A549 (cell line): ENCODE results near the gene CMC2. TPM values are rescaled to one million over a fixed set of nuclear protein-coding genes. Genes with fewer than 3 reads are reported as not detected.

Source experiments
- ATAC-seq, 2 experiments: fragments of 200-7000 bp in 1 of 2; fragments of >200 bp in 1 of 2; cut with Nextera tagmentation in 1 of 2; cut with Tn5 transposase in 1 of 2; 3 replicates each; pipeline versions ENCODE4 v1.8.0 to v1.9.1; 2018 to 2020; ENCODE audit warnings: mild to moderate bottlenecking in 1 of 2, moderate library complexity in 1 of 2
- CTCF ChIA-PET: fragments of 300-600 bp; sonication (Branson Sonifier 250); formaldehyde crosslinking; extraction: SDS; loops from one replicate; lab custom pipeline; 2021; ENCODE audit warnings: antibody characterized with exemption, inconsistent platforms; lab: Yijun Ruan, JAX
- POLR2A ChIA-PET: fragments of 350-600 bp; formaldehyde crosslinking; extraction: SDS; loops from one replicate; lab custom pipeline; 2021; ENCODE audit warnings: antibody characterized with exemption, inconsistent platforms; lab: Yijun Ruan, JAX
- DNase-seq, 2 experiments: peaks; one replicate each; pipeline versions ENCODE4 v3.0.0 to v3.0.0-alpha.2; 2011 to 2016; ENCODE audit warnings: low read depth in 1 of 2, low spot score in 1 of 2
- FAIRE-seq: peaks from 2 replicates; lab custom pipeline; 2011; peaks lifted over from hg19 to GRCh38; lab: Jason Lieb, UNC
- H3K27ac ChIP-seq, 2 experiments: fragments of >200 bp; sonication (Bioruptor Twin); formaldehyde crosslinking; 3 replicates each; pipeline ENCODE4 v1.5.1; 2016 to 2017
- H3K4me1 ChIP-seq: fragments of >200 bp; sonication (Bioruptor Twin); formaldehyde crosslinking; 3 replicates; pipeline ENCODE4 v1.6.1; 2016
- H3K4me2 ChIP-seq: fragments of >200 bp; sonication (Bioruptor Twin); formaldehyde crosslinking; 3 replicates; pipeline ENCODE4 v1.6.1; 2016
- H3K4me3 ChIP-seq: fragments of >200 bp; sonication (Bioruptor Twin); formaldehyde crosslinking; 3 replicates; pipeline ENCODE4 v1.5.1; 2016
- H3K9me3 ChIP-seq: fragments of >200 bp; sonication (Bioruptor Twin); formaldehyde crosslinking; 3 replicates; pipeline ENCODE4 v1.6.1; 2016
- BHLHE40 ChIP-seq: IDR thresholded peaks from 2 replicates; pipeline ENCODE4 v1.6.1; 2012; ENCODE audit warnings: low read depth, low read length, inconsistent platforms
- CBX2 ChIP-seq: fragments of 200-600 bp; sonication (generic); IDR thresholded peaks from 2 replicates; pipeline ENCODE4 v1.6.1; 2016; ENCODE audit warnings: low read depth, mild to moderate bottlenecking, borderline replicate concordance
- CBX8 ChIP-seq: fragments of 200-600 bp; sonication (generic); IDR thresholded peaks from 2 replicates; pipeline ENCODE4 v1.6.1; 2016
- CTCF ChIP-seq: fragments of >200 bp; sonication (Bioruptor Twin); formaldehyde crosslinking; IDR thresholded peaks from 3 replicates; pipeline ENCODE4 v1.5.1; 2016
- EHF ChIP-seq: fragments of 250-450 bp; sonication (Bioruptor Pico); IDR thresholded peaks from 2 replicates; pipeline ENCODE4 v1.5.0; 2020; ENCODE audit warnings: mild to moderate bottlenecking
- EHMT2 ChIP-seq: fragments of 200-600 bp; sonication (generic); IDR thresholded peaks from 2 replicates; pipeline ENCODE4 v1.6.1; 2016; ENCODE audit warnings: antibody characterized with exemption, low read depth, mild to moderate bottlenecking, moderate library complexity
- FOSL2 ChIP-seq, 2 experiments: fragments of 450-650 bp in 1 of 2; fragments of >200 bp in 1 of 2; sonication (Bioruptor Twin) in 1 of 2; formaldehyde crosslinking; IDR thresholded peaks; 2 replicates each; pipeline versions ENCODE4 v1.5.0 to v1.6.1; 2016 to 2020; ENCODE audit warnings: mild to moderate bottlenecking in 1 of 2, moderate library complexity in 1 of 2
- HDAC2 ChIP-seq: fragments of 200-600 bp; sonication (generic); IDR thresholded peaks from 2 replicates; pipeline ENCODE4 v1.6.1; 2016
- HOXB13 ChIP-seq: fragments of 250-450 bp; sonication (Bioruptor Pico); IDR thresholded peaks from 2 replicates; pipeline ENCODE4 v1.5.0; 2020; ENCODE audit warnings: low read depth, mild to moderate bottlenecking, moderate library complexity
- PBX3 ChIP-seq: IDR thresholded peaks from 2 replicates; pipeline ENCODE4 v1.6.1; 2012
- POLR2A ChIP-seq: IDR thresholded peaks from 2 replicates; pipeline ENCODE4 v1.6.1; 2012; ENCODE audit warnings: mild to moderate bottlenecking, low read length
- POLR2AphosphoS2 ChIP-seq: conservative IDR thresholded peaks from 2 replicates; pipeline ENCODE4 v1.6.1; 2012; ENCODE audit warnings: low read length, improper control_type of control experiment, inconsistent platforms
- RAD21 ChIP-seq, 2 experiments: fragments of >200 bp in 1 of 2; sonication (Bioruptor Twin) in 1 of 2; formaldehyde crosslinking in 1 of 2; IDR thresholded peaks in 1 of 2; conservative IDR thresholded peaks in 1 of 2; 2 replicates in 1 of 2; 3 replicates in 1 of 2; pipeline ENCODE4 v1.6.1; 2012 to 2018; ENCODE audit warnings: inconsistent platforms in 1 of 2
- RCOR1 ChIP-seq: fragments of 150-350 bp; IDR thresholded peaks from 2 replicates; pipeline ENCODE4 v1.6.1; 2014; ENCODE audit warnings: antibody characterized with exemption, low read length, low read depth
- REST ChIP-seq: fragments of 200-600 bp; sonication (generic); IDR thresholded peaks from 2 replicates; pipeline ENCODE4 v1.6.1; 2016; ENCODE audit warnings: antibody characterized with exemption, mild to moderate bottlenecking, moderate library complexity
- RNF2 ChIP-seq: fragments of 200-600 bp; sonication (generic); IDR thresholded peaks from 2 replicates; pipeline ENCODE4 v1.6.1; 2016; ENCODE audit warnings: low read depth, mild to moderate bottlenecking, antibody characterized with exemption, moderate library complexity, borderline replicate concordance
- SMC3 ChIP-seq: fragments of >200 bp; sonication (Bioruptor Twin); formaldehyde crosslinking; IDR thresholded peaks from 3 replicates; pipeline ENCODE4 v1.6.1; 2018; ENCODE audit warnings: inconsistent platforms
- SREBF2 ChIP-seq: fragments of 450-650 bp; IDR thresholded peaks from 2 replicates; pipeline ENCODE4 v1.6.1; 2014; ENCODE audit warnings: mild to moderate bottlenecking, moderate library complexity
- TFCP2L1 ChIP-seq: fragments of 250-450 bp; sonication (Bioruptor Pico); IDR thresholded peaks from 2 replicates; pipeline ENCODE4 v1.5.0; 2021; ENCODE audit warnings: mild to moderate bottlenecking
- USF2 ChIP-seq: fragments of 450-650 bp; IDR thresholded peaks from 2 replicates; pipeline ENCODE4 v1.6.1; 2014; ENCODE audit warnings: antibody characterized with exemption
- ZC3H11A ChIP-seq: fragments of 450-650 bp; IDR thresholded peaks from 2 replicates; pipeline ENCODE4 v1.6.1; 2014; ENCODE audit warnings: antibody characterized with exemption, mild to moderate bottlenecking
- ZNF302 ChIP-seq: fragments of 250-450 bp; sonication (Bioruptor Pico); IDR thresholded peaks from 2 replicates; pipeline ENCODE4 v1.9.0; 2021; ENCODE audit warnings: inconsistent platforms, mild to moderate bottlenecking, moderate library complexity
- WGBS: methylation state at CpG from one replicate; pipeline ENCODE4 v1.1.6; 2017; ENCODE audit errors: missing lambda C conversion rate; 5-methylcytosine and 5-hydroxymethylcytosine counted together
- polyA plus RNA-seq, 4 experiments: library from polyadenylated mRNA; depleted of rRNA in 3 of 4; stranded (reverse); fragments of >200 nt; fragmentation: RNase III in 1 of 4; extraction: RNeasy Plus Mini Kit Qiagen cat#74134 plus additional on column Dnase treatment in 1 of 4; gene quantifications; 2 replicates in 3 of 4; 3 replicates in 1 of 4; pipeline ENCODE4 v1.2.3, GENCODE V29; 2011 to 2017

CMC2 gene
- polyA plus RNA-seq, 2 of the 4 experiments (the other 2 are of a cell fraction), result 143 to 207 TPM

- Histone ChIP-seq H3K27ac (peak overlapping the region; percentile 94 to 95), H3K4me3 (peak overlapping the region; percentile 96), H3K9me3 (no peaks in the 10 kb centered on the region), H3K4me1 (peaks cover 24% of the 10 kb centered on the region), H3K4me2 (peak overlapping the region; percentile 96)
- DNase-seq (peak in 1 of 2 experiments; percentile 27), FAIRE-seq (no peak), ATAC-seq (no peak)
- ChIA-PET POLR2A (no interaction called here), CTCF (interaction anchor here (0.6 to 6.1 kb wide), 12 partner anchors 12 to 734 kb away, joined by 3 to 33 read pairs (median 6); partner anchors contain the start of gene ATMIN)
- TF ChIP-seq POLR2AphosphoS2 (no peak), CBX8 (no peak), RCOR1 (no peak), BHLHE40 (no peak), EHMT2 (no peak), HDAC2 (no peak), POLR2A (no peak), CBX2 (no peak), HOXB13 (CRISPR knock-in tag) (no peak), EHF (CRISPR knock-in tag) (no peak), RNF2 (no peak), ZC3H11A (no peak), REST (no peak), PBX3 (no peak)
- 20% methylated on average over 18 of the region's 18 CpGs for WGBS
Observed at GRCh38 chr16:81005610-81006161, 999 bp downstream of the CMC2 start.

- TF ChIP-seq ZNF302 (CRISPR knock-in tag), result no peak
- TF ChIP-seq FOSL2 (IDR thresholded peaks at IDR 0.05), result no peak
- 0 out of 2 replicates have a peak, but pooled peaks have one; percentile 10 for TF ChIP-seq FOSL2 (CRISPR knock-in tag; IDR thresholded peaks at IDR 0.05)
- TF ChIP-seq PBX3, result no peak
- TF ChIP-seq POLR2AphosphoS2, result no peak
- no peak for TF ChIP-seq SREBF2
- TF ChIP-seq RAD21 (conservative IDR thresholded peaks at IDR 0.05 in 1 of 2, IDR thresholded peaks at IDR 0.05 in 1 of 2), result peak; percentile 30 to 33; a peak in 2 of 5 replicates
- no peak for TF ChIP-seq TFCP2L1 (CRISPR knock-in tag)
- TF ChIP-seq SMC3, result peak; percentile 52
- no peak for TF ChIP-seq USF2
- no peak for TF ChIP-seq REST
- TF ChIP-seq EHMT2, result no peak
- peak; percentile 76 for TF ChIP-seq CTCF
- peak in 1 of 2 experiments; percentile 8; a peak in 1 of 6 replicates for ATAC-seq
- WGBS, result 21% methylated on average over 14 of the region's 14 CpGs
- DNase-seq, result peak; percentile 32 to 50
- no peak for FAIRE-seq
- H3K9me3 ChIP-seq, result no peaks in the 10 kb centered on the region
- H3K4me1 ChIP-seq, result peaks cover 24% of the 10 kb centered on the region
- H3K4me2 ChIP-seq, result peak overlapping the region; percentile 96
- ChIA-PET POLR2A (no interaction called here), CTCF (interaction anchor here (0.6 to 6.1 kb wide), 32 partner anchors 10 to 738 kb away, joined by 3 to 33 read pairs (median 5); partner anchors contain the start of gene ATMIN)
- peak overlapping the region; percentile 96 for H3K4me3 ChIP-seq
- peak overlapping the region; percentile 31 to 95; a peak in 4 of 6 replicates for H3K27ac ChIP-seq
Observed at GRCh38 chr16:81004646-81005353, 1.9 kb downstream of the CMC2 start.
